Neural progenitor cell (in vitro differentiated cells): ENCODE data around the gene PRCP. TPM values are rescaled to one million over a fixed set of nuclear protein-coding genes. Genes with fewer than 3 reads are reported as not detected.
A peak's percentile ranks its signal among the peaks of the same experiment; 100 is the strongest.

Source experiments
- DNase-seq: peaks from one replicate; pipeline ENCODE4 v3.0.0-alpha.2; 2016; ENCODE audit warnings: low spot score
- H2AFZ ChIP-seq: fragments of 200-600 bp; sonication (generic); replicated peaks from 2 replicates; pipeline ENCODE4 v1.6.1; 2016; ENCODE audit warnings: antibody characterized with exemption
- H3F3A ChIP-seq: fragments of 200-600 bp; sonication (generic); 2 replicates; pipeline ENCODE4 v1.6.1; 2016; ENCODE audit warnings: antibody characterized with exemption, low read depth
- H3K27ac ChIP-seq: fragments of 200-600 bp; sonication (generic); 2 replicates; pipeline ENCODE4 v1.5.1; 2016; ENCODE audit warnings: mild to moderate bottlenecking
- H3K27me3 ChIP-seq: fragments of 200-600 bp; sonication (generic); 2 replicates; pipeline ENCODE4 v1.6.1; 2016; ENCODE audit warnings: mild to moderate bottlenecking, moderate library complexity
- H3K36me3 ChIP-seq: fragments of 200-600 bp; sonication (generic); 2 replicates; pipeline ENCODE4 v1.5.1; 2016
- H3K4me1 ChIP-seq: fragments of 200-600 bp; sonication (generic); 2 replicates; pipeline ENCODE4 v1.6.1; 2016; ENCODE audit warnings: mixed run types
- H3K4me2 ChIP-seq: fragments of 200-600 bp; sonication (generic); 2 replicates; pipeline ENCODE4 v1.6.1; 2016
- H3K4me3 ChIP-seq: fragments of 200-600 bp; sonication (generic); 2 replicates; pipeline ENCODE4 v1.5.1; 2016
- H3K79me2 ChIP-seq: fragments of 200-600 bp; sonication (generic); 2 replicates; pipeline ENCODE4 v1.6.1; 2016; ENCODE audit warnings: low read depth
- H3K9ac ChIP-seq: fragments of 200-600 bp; sonication (generic); 2 replicates; pipeline ENCODE4 v1.6.1; 2016
- H3K9me3 ChIP-seq: fragments of 200-600 bp; sonication (generic); 2 replicates; pipeline ENCODE4 v1.5.1; 2016; ENCODE audit warnings: low read depth
- H4K20me1 ChIP-seq: fragments of 200-600 bp; sonication (generic); 2 replicates; pipeline ENCODE4 v1.6.1; 2016; ENCODE audit warnings: low read depth
- H3K27ac Mint-ChIP-seq: 3 replicates; pipeline ENCODE4 v1.8.0; 2021; ENCODE audit warnings: mixed read lengths
- H3K27me3 Mint-ChIP-seq: 2 replicates; pipeline ENCODE4 v1.8.0; 2022; ENCODE audit warnings: low read depth, mild to moderate bottlenecking, inconsistent platforms, moderate library complexity, mixed read lengths; ENCODE audit not compliant: insufficient read depth
- H3K36me3 Mint-ChIP-seq: 3 replicates; pipeline ENCODE4 v1.8.0; 2021; ENCODE audit warnings: mixed read lengths
- H3K4me1 Mint-ChIP-seq: 3 replicates; pipeline ENCODE4 v1.8.0; 2021; ENCODE audit warnings: mixed read lengths
- H3K4me3 Mint-ChIP-seq: 3 replicates; pipeline ENCODE4 v1.8.0; 2021; ENCODE audit warnings: mild to moderate bottlenecking, moderate library complexity, mixed read lengths
- H3K9me3 Mint-ChIP-seq: 3 replicates; pipeline ENCODE4 v1.8.0; 2020; ENCODE audit warnings: mixed read lengths
- CTCF ChIP-seq: fragments of 200-600 bp; sonication (generic); IDR thresholded peaks from 2 replicates; pipeline ENCODE4 v1.5.1; 2017; ENCODE audit warnings: antibody characterized with exemption, mild to moderate bottlenecking
- EZH2 ChIP-seq: fragments of 200-600 bp; sonication (generic); IDR thresholded peaks from 2 replicates; pipeline ENCODE4 v1.6.1; 2017; ENCODE audit warnings: antibody characterized with exemption, mild to moderate bottlenecking, moderate library complexity
- EZH2phosphoT487 ChIP-seq: fragments of 200-600 bp; sonication (generic); IDR thresholded peaks from 2 replicates; pipeline ENCODE4 v1.6.1; 2017; ENCODE audit warnings: antibody characterized with exemption
- total RNA-seq: library from RNA; depleted of rRNA; stranded (reverse); fragments of >200 nt; gene quantifications from 2 replicates; pipeline ENCODE4 v1.2.3, GENCODE V29; 2015; ENCODE audit warnings: low replicate concordance

PRCP gene
- total RNA-seq, 1 donor from 2014 or later, result 67.4 TPM

GRCh38 chr11:82930229-82930628 lies 30.0 kb upstream of the PRCP start:
- Mint-ChIP-seq H3K27ac (no peak overlapping the region), H3K4me3 (no peak overlapping the region), H3K36me3 (peaks cover 5% of the 10 kb centered on the region), H3K9me3 (no peaks in the 10 kb centered on the region), H3K4me1 (no peaks in the 10 kb centered on the region), H3K27me3 (no peaks in the 10 kb centered on the region)
- Histone ChIP-seq H3K27me3 (no peaks in the 10 kb centered on the region), H3K9me3 (no peaks in the 10 kb centered on the region), H2AFZ (no peak overlapping the region), H3K4me1 (no peaks in the 10 kb centered on the region), H4K20me1 (no peaks in the 10 kb centered on the region), H3K9ac (no peak overlapping the region), H3K4me3 (no peak overlapping the region), H3K79me2 (no peaks in the 10 kb centered on the region), H3K27ac (no peak overlapping the region), H3F3A (no peaks in the 10 kb centered on the region), H3K4me2 (no peak overlapping the region), H3K36me3 (no peaks in the 10 kb centered on the region)
- DNase-seq, result no peak
- no peak for TF ChIP-seq EZH2
- TF ChIP-seq CTCF, result no peak
- no peak for TF ChIP-seq EZH2phosphoT487

GRCh38 chr11:82929121-82929520 lies 28.9 kb upstream of the PRCP start:
- Histone ChIP-seq H3K4me2 (no peak overlapping the region), H3K4me1 (no peaks in the 10 kb centered on the region), H3F3A (no peaks in the 10 kb centered on the region), H4K20me1 (no peaks in the 10 kb centered on the region), H3K27me3 (no peaks in the 10 kb centered on the region), H2AFZ (no peak overlapping the region), H3K27ac (no peak overlapping the region), H3K4me3 (no peak overlapping the region), H3K79me2 (no peaks in the 10 kb centered on the region), H3K9ac (no peak overlapping the region), H3K9me3 (no peaks in the 10 kb centered on the region), H3K36me3 (no peaks in the 10 kb centered on the region)
- Mint-ChIP-seq H3K9me3 (no peaks in the 10 kb centered on the region), H3K27me3 (no peaks in the 10 kb centered on the region), H3K4me1 (no peaks in the 10 kb centered on the region), H3K36me3 (peaks cover 2% of the 10 kb centered on the region), H3K27ac (no peak overlapping the region), H3K4me3 (no peak overlapping the region)
- TF ChIP-seq EZH2phosphoT487 (no peak), EZH2 (no peak), CTCF (no peak)
- no peak for DNase-seq

- DNase-seq, result peak; percentile 61
- H3K4me3 Mint-ChIP-seq, result no peak overlapping the region
- TF ChIP-seq EZH2, result no peak
- peak; percentile 92 for TF ChIP-seq CTCF
- TF ChIP-seq EZH2phosphoT487, result no peak
Observed at GRCh38 chr11:82927264-82927880, 27.1 kb upstream of the PRCP start.

More at GRCh38 chr11:82927264-82927880, 27.1 kb upstream of the PRCP start:
- H3K4me1 ChIP-seq, result no peaks in the 10 kb centered on the region
- H3K79me2 ChIP-seq, result no peaks in the 10 kb centered on the region
- no peak overlapping the region for H3K27ac ChIP-seq
- H3K9ac ChIP-seq, result no peak overlapping the region
- no peaks in the 10 kb centered on the region for H3K9me3 Mint-ChIP-seq
- no peaks in the 10 kb centered on the region for H3K36me3 ChIP-seq
- H4K20me1 ChIP-seq, result no peaks in the 10 kb centered on the region
- no peaks in the 10 kb centered on the region for H3K9me3 ChIP-seq
- H3K4me1 Mint-ChIP-seq, result no peaks in the 10 kb centered on the region
- no peak overlapping the region for H2AFZ ChIP-seq
- peaks cover 2% of the 10 kb centered on the region for H3K36me3 Mint-ChIP-seq
- no peaks in the 10 kb centered on the region for H3K27me3 Mint-ChIP-seq
- no peaks in the 10 kb centered on the region for H3F3A ChIP-seq
- no peaks in the 10 kb centered on the region for H3K27me3 ChIP-seq
- no peak overlapping the region for H3K4me2 ChIP-seq
- H3K4me3 ChIP-seq, result no peak overlapping the region
- no peak overlapping the region for H3K27ac Mint-ChIP-seq
